OCI-LY1 (cell line): ENCODE results near the gene MTREX.

ENCODE experiments used
- H2AFZ ChIP-seq: fragments of 200-600 bp; sonication (generic), shearing (Covaris generic); 2 replicates; pipeline ENCODE4 v1.6.0; 2014; ENCODE audit warnings: antibody characterized with exemption, mild to moderate bottlenecking, low read length
- H3F3A ChIP-seq: fragments of 200-600 bp; sonication (generic), shearing (Covaris generic); 2 replicates; pipeline ENCODE4 v1.6.0; 2014; ENCODE audit warnings: mild to moderate bottlenecking, antibody characterized with exemption, low read length, moderate library complexity; ENCODE audit not compliant: insufficient read depth
- H3K27ac ChIP-seq: fragments of 200-600 bp; sonication (generic); 2 replicates; pipeline ENCODE4 v1.5.1; 2014; ENCODE audit warnings: low read length, mixed run types, mild to moderate bottlenecking, low read depth; ENCODE audit not compliant: poor library complexity, severe bottlenecking
- H3K27me3 ChIP-seq: fragments of 200-600 bp; sonication (generic); 2 replicates; pipeline ENCODE4 v1.6.0; 2014; ENCODE audit warnings: antibody characterized with exemption, mild to moderate bottlenecking, low read length, moderate library complexity; ENCODE audit not compliant: insufficient read depth
- H3K36me3 ChIP-seq: fragments of 200-600 bp; sonication (generic); 2 replicates; pipeline ENCODE4 v1.6.1; 2014; ENCODE audit warnings: mild to moderate bottlenecking, antibody characterized with exemption, low read length, moderate library complexity, mixed read lengths; ENCODE audit not compliant: insufficient read depth
- H3K4me1 ChIP-seq: fragments of 200-600 bp; sonication (generic); 2 replicates; pipeline ENCODE4 v1.5.1; 2014; ENCODE audit warnings: mild to moderate bottlenecking, low read length, moderate library complexity; ENCODE audit not compliant: insufficient read depth, severe bottlenecking
- H3K4me2 ChIP-seq: fragments of 200-600 bp; sonication (generic), shearing (Covaris generic); 2 replicates; pipeline ENCODE4 v1.6.1; 2014; ENCODE audit warnings: low read length
- H3K4me3 ChIP-seq: fragments of 200-600 bp; sonication (generic); 2 replicates; pipeline ENCODE4 v1.5.1; 2014; ENCODE audit warnings: low read length, low read depth, mild to moderate bottlenecking, mixed read lengths; ENCODE audit not compliant: poor library complexity, severe bottlenecking
- H3K79me2 ChIP-seq: fragments of 200-600 bp; shearing (Covaris generic); 2 replicates; pipeline ENCODE4 v1.6.1; 2016; ENCODE audit warnings: mixed run types, low read length, mixed read lengths; ENCODE audit not compliant: insufficient read depth
- H3K9ac ChIP-seq: fragments of 200-600 bp; sonication (generic), shearing (Covaris generic); 2 replicates; pipeline ENCODE4 v1.6.1; 2014; ENCODE audit warnings: mild to moderate bottlenecking, low read length, mixed read lengths
- H3K9me2 ChIP-seq: fragments of 200-600 bp; sonication (generic), shearing (Covaris generic); 2 replicates; pipeline ENCODE4 v1.6.1; 2014; ENCODE audit warnings: low read depth, mild to moderate bottlenecking, low read length, mixed read lengths
- H3K9me3 ChIP-seq: fragments of 200-600 bp; shearing (Covaris generic); 2 replicates; pipeline ENCODE4 v1.6.1; 2014; ENCODE audit warnings: low read length, mixed read lengths
- H4K20me1 ChIP-seq: fragments of 200-600 bp; sonication (generic), shearing (Covaris generic); 2 replicates; pipeline ENCODE4 v1.6.0; 2016; ENCODE audit warnings: mild to moderate bottlenecking, low read length; ENCODE audit not compliant: insufficient read depth
- CTCF ChIP-seq: fragments of 200-600 bp; sonication (generic), shearing (Covaris generic); IDR thresholded peaks from 2 replicates; pipeline ENCODE4 v1.5.1; 2017; ENCODE audit warnings: mild to moderate bottlenecking, antibody characterized with exemption, low read length, moderate library complexity, mixed read lengths
- EZH2 ChIP-seq: fragments of 200-600 bp; sonication (generic), shearing (Covaris generic); IDR thresholded peaks from 2 replicates; pipeline ENCODE4 v1.8.0; 2017; ENCODE audit warnings: borderline replicate concordance, mixed run types, mild to moderate bottlenecking, antibody characterized with exemption, low read length, moderate library complexity, mixed read lengths

MTREX gene

GRCh38 chr5:55409775-55410174 lies 102.0 kb downstream of the MTREX start:
- H4K20me1 ChIP-seq = no peaks in the 10 kb centered on the region
- H3K9ac ChIP-seq = no peak overlapping the region
- H3K4me3 ChIP-seq = no peak overlapping the region
- H3K9me2 ChIP-seq = no peaks in the 10 kb centered on the region
- no peak overlapping the region for H2AFZ ChIP-seq
- no peaks in the 10 kb centered on the region for H3F3A ChIP-seq
- no peaks in the 10 kb centered on the region for H3K79me2 ChIP-seq
- H3K36me3 ChIP-seq = peaks cover 72% of the 10 kb centered on the region
- TF ChIP-seq EZH2 = no peak
- TF ChIP-seq CTCF = no peak
- H3K4me2 ChIP-seq = no peak overlapping the region
- no peaks in the 10 kb centered on the region for H3K4me1 ChIP-seq
- H3K27ac ChIP-seq = no peak overlapping the region
- no peaks in the 10 kb centered on the region for H3K9me3 ChIP-seq
- H3K27me3 ChIP-seq = no peaks in the 10 kb centered on the region

- H4K20me1 ChIP-seq = no peaks in the 10 kb centered on the region
- no peak overlapping the region for H3K27ac ChIP-seq
- H3K4me3 ChIP-seq = no peak overlapping the region
- no peaks in the 10 kb centered on the region for H3K4me1 ChIP-seq
- no peaks in the 10 kb centered on the region for H3K9me2 ChIP-seq
- no peak overlapping the region for H3K4me2 ChIP-seq
- no peak overlapping the region for H3K9ac ChIP-seq
- no peak overlapping the region for H2AFZ ChIP-seq
- H3F3A ChIP-seq = no peaks in the 10 kb centered on the region
- no peaks in the 10 kb centered on the region for H3K9me3 ChIP-seq
- H3K27me3 ChIP-seq = no peaks in the 10 kb centered on the region
- TF ChIP-seq CTCF (no peak), EZH2 (no peak)
- no peaks in the 10 kb centered on the region for H3K79me2 ChIP-seq
- peaks cover 69% of the 10 kb centered on the region for H3K36me3 ChIP-seq
Observed at GRCh38 chr5:55410845-55411244, 103.1 kb downstream of the MTREX start.

DNA sequence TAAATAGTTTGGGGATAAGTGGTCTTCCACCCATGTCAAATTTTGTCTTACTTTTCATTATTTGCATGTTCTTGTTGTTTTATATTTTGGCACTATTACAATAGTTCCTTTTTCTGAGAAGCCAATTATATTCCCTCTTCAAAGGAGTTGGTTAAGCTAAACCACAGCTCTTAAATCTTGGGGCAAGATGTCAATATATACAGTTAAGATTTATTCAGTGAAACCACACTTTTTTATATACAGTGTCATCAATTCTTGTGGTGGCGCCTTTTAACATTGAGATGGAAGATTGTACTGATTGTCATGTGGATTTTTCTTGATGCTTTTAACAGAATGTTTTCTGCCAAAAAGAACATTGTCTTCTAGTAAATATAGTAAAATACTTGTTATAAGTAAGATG lies 104.1 kb downstream of the MTREX start:
- TF ChIP-seq EZH2 (no peak), CTCF (no peak)
- H3K36me3 ChIP-seq = peaks cover 66% of the 10 kb centered on the region

More for the DNA sequence above, 104.1 kb downstream of the MTREX start:
- Histone ChIP-seq H4K20me1 (no peaks in the 10 kb centered on the region), H3K27me3 (no peaks in the 10 kb centered on the region), H3K9me3 (no peaks in the 10 kb centered on the region), H2AFZ (no peak overlapping the region), H3K4me1 (no peaks in the 10 kb centered on the region), H3K4me2 (no peak overlapping the region), H3K27ac (no peak overlapping the region), H3K9me2 (no peaks in the 10 kb centered on the region), H3K4me3 (no peak overlapping the region), H3F3A (no peaks in the 10 kb centered on the region), H3K79me2 (no peaks in the 10 kb centered on the region), H3K9ac (no peak overlapping the region)
